ENCODE results near the gene CDK4.
"Not testable (repeated sequence)": the region's sequence is repeated elsewhere in the genome, so short reads cannot be mapped to it uniquely, and the experiment has no call there.

The CDK4 gene

GRCh38 chr12:57777911-57778310 lies 25.8 kb upstream of the CDK4 start:
- H3K4me3 ChIP-seq (ENCODE audit: low read depth, low read length) = no peak overlapping the region
- H3K4me1 ChIP-seq = peaks cover 9% of the 10 kb centered on the region
- no peak overlapping the region for H3K27ac ChIP-seq
- peaks cover 5% of the 10 kb centered on the region for H3K79me2 ChIP-seq
- no peaks in the 10 kb centered on the region for H3K9me3 ChIP-seq (ENCODE audit: control insufficient read depth, low read length)
- no peak overlapping the region for H3K4me2 ChIP-seq (ENCODE audit: low read length)
- no peaks in the 10 kb centered on the region for H3K27me3 ChIP-seq (ENCODE audit: control insufficient read depth, insufficient read depth, low read length)
- H3K36me3 ChIP-seq (ENCODE audit: control insufficient read depth, insufficient read depth, low read length) = no peaks in the 10 kb centered on the region
- H2AFZ ChIP-seq = no peak overlapping the region
- TF ChIP-seq CTCF (IDR thresholded peaks at IDR 0.05) = no peak
- no peak overlapping the region for H3K9ac ChIP-seq

- Histone ChIP-seq H3K79me2 (peaks cover 2% of the 10 kb centered on the region), H3K4me3 (ENCODE audit: low read depth, low read length) (no peak overlapping the region), H3K4me1 (peaks cover 10% of the 10 kb centered on the region), H2AFZ (no peak overlapping the region), H3K27me3 (ENCODE audit: control insufficient read depth, insufficient read depth, low read length) (no peaks in the 10 kb centered on the region), H3K9me3 (ENCODE audit: control insufficient read depth, low read length) (no peaks in the 10 kb centered on the region), H3K27ac (no peak overlapping the region), H3K4me2 (ENCODE audit: low read length) (no peak overlapping the region), H3K9ac (no peak overlapping the region), H3K36me3 (ENCODE audit: control insufficient read depth, insufficient read depth, low read length) (no peaks in the 10 kb centered on the region)
- no peak for TF ChIP-seq CTCF (IDR thresholded peaks at IDR 0.05)
Observed at GRCh38 chr12:57777367-57777766, 25.3 kb upstream of the CDK4 start.

GRCh38 chr12:57776247-57776587 lies 24.1 kb upstream of the CDK4 start:
- Histone ChIP-seq H2AFZ (no peak overlapping the region), H3K4me1 (peaks cover 8% of the 10 kb centered on the region), H3K79me2 (no peaks in the 10 kb centered on the region), H3K9ac (no peak overlapping the region), H3K9me3 (ENCODE audit: control insufficient read depth, low read length) (no peaks in the 10 kb centered on the region), H3K27me3 (ENCODE audit: control insufficient read depth, insufficient read depth, low read length) (no peaks in the 10 kb centered on the region), H3K4me2 (ENCODE audit: low read length) (no peak overlapping the region), H3K4me3 (ENCODE audit: low read depth, low read length) (no peak overlapping the region), H3K36me3 (ENCODE audit: control insufficient read depth, insufficient read depth, low read length) (no peaks in the 10 kb centered on the region), H3K27ac (no peak overlapping the region)
- TF ChIP-seq CTCF (IDR thresholded peaks at IDR 0.05) = no peak

- Histone ChIP-seq H3K27ac (no peak overlapping the region), H3K79me2 (no peaks in the 10 kb centered on the region), H3K9ac (no peak overlapping the region), H3K27me3 (ENCODE audit: control insufficient read depth, insufficient read depth, low read length) (no peaks in the 10 kb centered on the region), H3K9me3 (ENCODE audit: control insufficient read depth, low read length) (no peaks in the 10 kb centered on the region), H3K4me2 (ENCODE audit: low read length) (no peak overlapping the region), H3K4me3 (ENCODE audit: low read depth, low read length) (no peak overlapping the region), H3K4me1 (peaks cover 11% of the 10 kb centered on the region), H3K36me3 (ENCODE audit: control insufficient read depth, insufficient read depth, low read length) (no peaks in the 10 kb centered on the region), H2AFZ (no peak overlapping the region)
- TF ChIP-seq CTCF (IDR thresholded peaks at IDR 0.05) = no peak
Observed at GRCh38 chr12:57775563-57776246, 23.6 kb upstream of the CDK4 start.

GRCh38 chr12:57775044-57775443 lies 22.9 kb upstream of the CDK4 start:
- TF ChIP-seq CTCF (IDR thresholded peaks at IDR 0.05) = no peak
- H3K4me1 ChIP-seq = peaks cover 15% of the 10 kb centered on the region
- H3K27me3 ChIP-seq (ENCODE audit: control insufficient read depth, insufficient read depth, low read length) = no peaks in the 10 kb centered on the region
- no peaks in the 10 kb centered on the region for H3K79me2 ChIP-seq
- H3K27ac ChIP-seq = no peak overlapping the region
- no peak overlapping the region for H2AFZ ChIP-seq
- H3K9ac ChIP-seq = no peak overlapping the region
- no peaks in the 10 kb centered on the region for H3K9me3 ChIP-seq (ENCODE audit: control insufficient read depth, low read length)
- no peak overlapping the region for H3K4me3 ChIP-seq (ENCODE audit: low read depth, low read length)
- H3K4me2 ChIP-seq (ENCODE audit: low read length) = no peak overlapping the region
- no peaks in the 10 kb centered on the region for H3K36me3 ChIP-seq (ENCODE audit: control insufficient read depth, insufficient read depth, low read length)

- H2AFZ ChIP-seq; H3K79me2 ChIP-seq; H3K27ac ChIP-seq; H3K27me3 ChIP-seq (ENCODE audit: control insufficient read depth, insufficient read depth, low read length); H3K9ac ChIP-seq; H3K4me2 ChIP-seq (ENCODE audit: low read length); H3K9me3 ChIP-seq (ENCODE audit: control insufficient read depth, low read length); H3K4me3 ChIP-seq (ENCODE audit: low read depth, low read length); H3K36me3 ChIP-seq (ENCODE audit: control insufficient read depth, insufficient read depth, low read length): not testable (repeated sequence)
- H3K4me1 ChIP-seq = peaks cover 13% of the 10 kb centered on the region
Observed at GRCh38 chr12:57774634-57775033, 22.5 kb upstream of the CDK4 start.
